ENCODE results near the gene KLHL8. TPM values are rescaled to one million over a fixed set of nuclear protein-coding genes. Genes with fewer than 3 reads are reported as not detected.
"Not testable (repeated sequence)": the region's sequence is repeated elsewhere in the genome, so short reads cannot be mapped to it uniquely, and the experiment has no call there.

KLHL8 gene
- total RNA-seq, 2 experiments from 2014 or later: 10.2 to 11.0 TPM

GRCh38 chr4:87153078-87153870 is 67.1 kb downstream of the KLHL8 start:
- Mint-ChIP-seq H3K36me3 (no peaks in the 10 kb centered on the region), H3K27me3 (no peaks in the 10 kb centered on the region), H3K9me3 (no peaks in the 10 kb centered on the region), H3K27ac (no peak overlapping the region), H3K4me3 (no peak overlapping the region), H3K4me1 (ENCODE audit: low read depth) (no peaks in the 10 kb centered on the region)
- no peak for DNase-seq
- POLR2A ChIA-PET: no interaction called here
- intact Hi-C loops (cut with micrococcal nuclease): loop anchor here (5.0 kb wide), 1 partner anchor 694 kb away; no protein-coding TSS in a partner anchor
- CTCF ChIA-PET: no interaction called here

GRCh38 chr4:87152310-87153041 is 67.9 kb downstream of the KLHL8 start:
- intact Hi-C loops (cut with micrococcal nuclease): loop anchor here (5.0 kb wide), 1 partner anchor 695 kb away; no protein-coding TSS in a partner anchor
- CTCF ChIA-PET: interaction anchor here (1.1 to 6.6 kb wide), 6 partner anchors 21 to 314 kb away, joined by 4 to 50 read pairs (median 13); no protein-coding TSS in a partner anchor

GRCh38 chr4:87151730-87152129 is 68.7 kb downstream of the KLHL8 start:
- intact Hi-C loops (cut with micrococcal nuclease): loop anchor here (5.0 kb wide), 1 partner anchor 696 kb away; no protein-coding TSS in a partner anchor
- Mint-ChIP-seq H3K27me3 (no peaks in the 10 kb centered on the region), H3K27ac (no peak overlapping the region), H3K36me3 (no peaks in the 10 kb centered on the region), H3K4me1 (ENCODE audit: low read depth) (no peaks in the 10 kb centered on the region), H3K9me3 (no peaks in the 10 kb centered on the region), H3K4me3 (no peak overlapping the region)
- ChIA-PET POLR2A (no interaction called here), CTCF (interaction anchor here (0.6 to 6.6 kb wide), 11 partner anchors 13 to 314 kb away, joined by 3 to 50 read pairs (median 9); partner anchors contain the start of gene KLHL8)
- DNase-seq: no peak

More at GRCh38 chr4:87152310-87153041, 67.9 kb downstream of the KLHL8 start:
- no peak overlapping the region for H3K4me3 Mint-ChIP-seq
- no peaks in the 10 kb centered on the region for H3K9me3 Mint-ChIP-seq
- H3K27ac Mint-ChIP-seq: no peak overlapping the region
- no peaks in the 10 kb centered on the region for H3K27me3 Mint-ChIP-seq
- no peaks in the 10 kb centered on the region for H3K4me1 Mint-ChIP-seq (ENCODE audit: low read depth)
- DNase-seq: no peak
- POLR2A ChIA-PET: no interaction called here
- no peaks in the 10 kb centered on the region for H3K36me3 Mint-ChIP-seq

- H3K27me3 Mint-ChIP-seq: no peaks in the 10 kb centered on the region
- ChIA-PET POLR2A (interaction anchor here (1.0 kb wide), 1 partner anchor 83 kb away, joined by 3 read pairs; no protein-coding TSS in a partner anchor), CTCF (interaction anchor here (0.6 to 6.6 kb wide), 26 partner anchors 9 to 593 kb away, joined by 3 to 50 read pairs (median 4); partner anchors contain the start of gene KLHL8)
- no peaks in the 10 kb centered on the region for H3K9me3 Mint-ChIP-seq
- intact Hi-C loops (cut with micrococcal nuclease): loop anchor here (1.0 to 5.0 kb wide), 4 partner anchors 85 to 697 kb away; no protein-coding TSS in a partner anchor
- H3K36me3 Mint-ChIP-seq: no peaks in the 10 kb centered on the region
- no peaks in the 10 kb centered on the region for H3K4me1 Mint-ChIP-seq (ENCODE audit: low read depth)
- H3K27ac Mint-ChIP-seq: no peak overlapping the region
- DNase-seq: no peak
- H3K4me3 Mint-ChIP-seq: no peak overlapping the region
These were observed 69.7 kb downstream of the KLHL8 start for GRCh38 chr4:87150498-87151261.

- intact Hi-C loops (cut with micrococcal nuclease): no loop called here
- CTCF ChIA-PET: interaction anchor here (6.6 kb wide), 1 partner anchor 225 kb away, joined by 44 read pairs; no protein-coding TSS in a partner anchor
- Mint-ChIP-seq H3K4me3 (no peak overlapping the region), H3K9me3 (no peaks in the 10 kb centered on the region), H3K27me3 (no peaks in the 10 kb centered on the region), H3K27ac (no peak overlapping the region), H3K36me3 (peaks cover 6% of the 10 kb centered on the region), H3K4me1 (ENCODE audit: low read depth) (no peaks in the 10 kb centered on the region)
- no peak for DNase-seq
- POLR2A ChIA-PET: interaction anchor here (0.5 kb wide), 1 partner anchor 98 kb away, joined by 4 read pairs; no protein-coding TSS in a partner anchor
These were observed 73.3 kb downstream of the KLHL8 start for GRCh38 chr4:87147116-87147515.

GRCh38 chr4:87145934-87146333 is 74.5 kb downstream of the KLHL8 start:
- DNase-seq; H3K27me3 Mint-ChIP-seq; POLR2A ChIA-PET; H3K27ac Mint-ChIP-seq; H3K4me1 Mint-ChIP-seq (ENCODE audit: low read depth); H3K4me3 Mint-ChIP-seq; H3K9me3 Mint-ChIP-seq; intact Hi-C loops (cut with micrococcal nuclease): not testable (repeated sequence)
- H3K36me3 Mint-ChIP-seq: peaks cover 12% of the 10 kb centered on the region
- CTCF ChIA-PET: interaction anchor here (6.6 kb wide), 1 partner anchor 224 kb away, joined by 44 read pairs; no protein-coding TSS in a partner anchor

- H3K4me3 Mint-ChIP-seq: no peak overlapping the region
- H3K9me3 Mint-ChIP-seq: no peaks in the 10 kb centered on the region
- intact Hi-C loops (cut with micrococcal nuclease): no loop called here
- no peaks in the 10 kb centered on the region for H3K4me1 Mint-ChIP-seq (ENCODE audit: low read depth)
- CTCF ChIA-PET: no interaction called here
- no peak for DNase-seq
- no peaks in the 10 kb centered on the region for H3K27me3 Mint-ChIP-seq
- POLR2A ChIA-PET: no interaction called here
- H3K27ac Mint-ChIP-seq: no peak overlapping the region
- peaks cover 16% of the 10 kb centered on the region for H3K36me3 Mint-ChIP-seq
These were observed 76.1 kb downstream of the KLHL8 start for GRCh38 chr4:87144356-87144755.

GRCh38 chr4:87141428-87141827 is 79.0 kb downstream of the KLHL8 start:
- no peak overlapping the region for H3K4me3 Mint-ChIP-seq
- no peaks in the 10 kb centered on the region for H3K27me3 Mint-ChIP-seq
- POLR2A ChIA-PET: no interaction called here
- no peaks in the 10 kb centered on the region for H3K4me1 Mint-ChIP-seq (ENCODE audit: low read depth)
- H3K27ac Mint-ChIP-seq: no peak overlapping the region
- H3K9me3 Mint-ChIP-seq: no peaks in the 10 kb centered on the region
- DNase-seq: no peak
- CTCF ChIA-PET: no interaction called here
- intact Hi-C loops (cut with micrococcal nuclease): no loop called here
- peaks cover 17% of the 10 kb centered on the region for H3K36me3 Mint-ChIP-seq

- Mint-ChIP-seq H3K4me1 (ENCODE audit: low read depth) (no peaks in the 10 kb centered on the region), H3K36me3 (peaks cover 49% of the 10 kb centered on the region), H3K27me3 (no peaks in the 10 kb centered on the region), H3K27ac (no peak overlapping the region), H3K4me3 (no peak overlapping the region), H3K9me3 (no peaks in the 10 kb centered on the region)
- intact Hi-C loops (cut with micrococcal nuclease): no loop called here
- CTCF ChIA-PET: interaction anchor here (2.4 kb wide), 1 partner anchor 212 kb away, joined by 8 read pairs; no protein-coding TSS in a partner anchor
- DNase-seq: no peak
- POLR2A ChIA-PET: no interaction called here
These were observed 86.3 kb downstream of the KLHL8 start for GRCh38 chr4:87134122-87134521.

GRCh38 chr4:87133183-87133582 is 87.2 kb downstream of the KLHL8 start:
- DNase-seq: no peak
- Mint-ChIP-seq H3K36me3 (peaks cover 55% of the 10 kb centered on the region), H3K4me3 (no peak overlapping the region), H3K27ac (no peak overlapping the region), H3K4me1 (ENCODE audit: low read depth) (no peaks in the 10 kb centered on the region), H3K9me3 (no peaks in the 10 kb centered on the region), H3K27me3 (no peaks in the 10 kb centered on the region)
- ChIA-PET POLR2A (no interaction called here), CTCF (interaction anchor here (1.1 to 2.4 kb wide), 2 partner anchors 102 to 211 kb away, joined by 3 to 8 read pairs; no protein-coding TSS in a partner anchor)
- intact Hi-C loops (cut with micrococcal nuclease): no loop called here

- H3K9me3 Mint-ChIP-seq: no peaks in the 10 kb centered on the region
- H3K4me3 Mint-ChIP-seq: no peak overlapping the region
- ChIA-PET POLR2A (no interaction called here), CTCF (interaction anchor here (2.4 kb wide), 1 partner anchor 210 kb away, joined by 8 read pairs; no protein-coding TSS in a partner anchor)
- intact Hi-C loops (cut with micrococcal nuclease): no loop called here
- H3K27ac Mint-ChIP-seq: no peak overlapping the region
- H3K27me3 Mint-ChIP-seq: no peaks in the 10 kb centered on the region
- peaks cover 64% of the 10 kb centered on the region for H3K36me3 Mint-ChIP-seq
- DNase-seq: no peak
- peaks cover 2% of the 10 kb centered on the region for H3K4me1 Mint-ChIP-seq (ENCODE audit: low read depth)
These were observed 88.4 kb downstream of the KLHL8 start for GRCh38 chr4:87132035-87132434.

Measured in activated CD4-positive, alpha-beta memory T cell treated with anti-CD3 and anti-CD28 coated beads for 36 hours (primary cell).